GM21381 (cell line): Measurements from ENCODE around the gene APOL5.
"Not testable (repeated sequence)": the region's sequence is repeated elsewhere in the genome, so short reads cannot be mapped to it uniquely, and the experiment has no call there.

Experiments used
- ATAC-seq: cut with Tn5 transposase; IDR thresholded peaks from one replicate; pipeline ENCODE4 v1.9.1; 2021; ENCODE audit warnings: mild to moderate bottlenecking, moderate library complexity; ENCODE audit not compliant: unreplicated experiment

Gene APOL5

DNA sequence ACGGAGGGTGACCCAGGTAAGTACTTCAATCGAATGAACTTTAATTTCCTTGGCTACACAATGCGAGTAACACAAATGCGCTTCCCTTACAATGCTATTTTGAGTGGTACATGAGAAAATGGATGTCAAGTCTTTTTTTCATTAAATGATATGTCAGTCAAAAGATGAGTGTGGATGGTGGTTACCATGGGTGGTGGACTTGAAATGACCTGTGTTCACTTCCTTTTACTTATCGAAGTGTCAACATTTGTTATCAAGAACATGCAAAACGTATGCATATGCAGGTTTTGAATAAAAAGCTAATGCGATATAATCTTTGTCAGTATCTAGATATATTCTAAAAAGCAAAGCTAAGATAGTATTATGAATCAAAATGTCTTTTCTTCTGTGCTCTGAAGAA is 8.8 kb upstream of the APOL5 start:
- ATAC-seq: no peak

DNA sequence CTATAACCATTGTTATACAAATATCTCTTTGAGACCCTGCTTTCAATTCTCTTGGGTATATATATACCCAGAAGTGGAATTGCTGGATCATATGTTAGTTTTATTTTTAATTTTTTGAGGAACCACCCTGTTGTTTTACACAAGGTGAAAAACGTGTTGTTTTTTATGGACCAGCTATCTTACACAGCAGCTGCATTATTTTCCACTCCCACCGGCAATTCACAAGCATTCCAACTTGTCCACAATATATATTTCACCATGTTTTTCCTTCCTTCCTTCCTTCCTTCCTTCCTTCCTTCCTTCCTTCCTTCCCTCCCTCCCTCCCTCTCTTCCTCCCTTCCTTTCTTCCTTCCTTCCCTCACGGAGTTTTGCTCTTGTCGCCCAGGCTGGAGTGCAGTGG is 6.3 kb upstream of the APOL5 start:
- ATAC-seq: no peak

DNA sequence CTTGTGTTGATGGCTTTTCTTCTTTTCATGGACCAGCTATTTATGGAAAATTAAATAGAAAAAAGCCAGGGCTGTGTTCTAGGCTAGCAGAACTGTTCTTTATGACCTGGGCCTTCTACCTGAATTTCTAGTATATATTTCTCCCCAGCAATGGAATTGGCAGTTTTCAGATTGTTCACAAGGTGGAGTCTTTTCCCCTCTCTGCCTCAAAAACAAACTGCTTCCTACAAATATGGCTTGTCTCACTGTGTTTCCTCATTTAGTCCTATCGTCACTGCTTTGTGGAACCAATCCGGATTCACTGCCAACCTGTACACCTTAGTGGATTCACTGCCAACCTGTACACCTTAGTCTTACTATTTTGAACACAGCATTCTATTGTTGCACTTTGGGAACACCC is 5.0 kb upstream of the APOL5 start:
- no peak for ATAC-seq

DNA sequence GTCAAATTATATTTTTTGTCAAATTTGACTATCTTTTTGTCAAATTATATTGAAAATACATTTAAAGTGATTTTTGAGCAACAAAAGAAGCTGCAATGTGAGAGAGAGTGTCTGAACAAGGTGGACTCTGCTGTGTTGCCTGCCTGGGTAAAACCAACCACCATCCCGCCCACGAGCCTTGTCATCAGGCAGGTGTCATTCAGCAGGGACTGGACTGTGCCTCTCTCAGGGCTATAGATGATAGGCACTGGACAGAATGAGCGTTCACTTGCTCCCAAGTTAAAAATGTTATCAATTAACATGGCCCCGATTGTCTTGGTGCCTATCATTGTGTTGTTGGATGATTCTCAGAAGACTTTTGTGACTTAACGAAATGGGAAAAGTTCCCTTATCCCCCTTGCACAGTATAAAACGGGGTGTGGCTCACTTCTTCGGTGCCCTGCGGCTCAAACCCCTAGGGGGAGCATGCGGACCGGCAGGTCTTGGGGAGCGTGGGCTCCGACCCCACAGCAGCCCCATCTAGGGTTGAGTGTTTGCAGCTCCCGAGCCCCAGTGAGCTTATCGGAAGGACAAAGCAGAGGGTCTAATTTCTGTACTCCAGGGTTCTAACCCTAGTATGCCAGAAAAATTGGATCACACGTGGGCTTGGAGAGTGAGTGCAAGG is 1.7 kb downstream of the APOL5 start:
- ATAC-seq: no peak

DNA sequence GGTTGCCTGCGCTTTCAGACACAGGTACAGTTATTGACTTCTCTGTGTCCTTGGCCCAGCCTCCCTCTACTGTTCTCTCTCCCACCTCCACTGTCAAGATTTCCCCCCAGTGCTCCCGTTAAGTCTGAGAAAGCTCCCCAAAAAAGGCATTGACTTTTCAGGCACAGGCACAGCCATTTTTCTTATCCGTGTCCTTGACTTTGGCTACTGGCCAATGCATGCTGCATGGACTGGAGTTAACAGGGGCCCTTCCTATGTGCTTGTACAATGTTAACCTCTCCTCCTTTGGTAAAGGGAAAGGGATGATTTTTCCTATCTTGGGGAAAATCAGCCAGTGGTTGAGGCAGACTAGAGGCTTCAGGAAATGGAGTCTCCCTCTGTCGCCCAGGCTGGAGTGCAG is 4.3 kb downstream of the APOL5 start:
- ATAC-seq: no peak

DNA sequence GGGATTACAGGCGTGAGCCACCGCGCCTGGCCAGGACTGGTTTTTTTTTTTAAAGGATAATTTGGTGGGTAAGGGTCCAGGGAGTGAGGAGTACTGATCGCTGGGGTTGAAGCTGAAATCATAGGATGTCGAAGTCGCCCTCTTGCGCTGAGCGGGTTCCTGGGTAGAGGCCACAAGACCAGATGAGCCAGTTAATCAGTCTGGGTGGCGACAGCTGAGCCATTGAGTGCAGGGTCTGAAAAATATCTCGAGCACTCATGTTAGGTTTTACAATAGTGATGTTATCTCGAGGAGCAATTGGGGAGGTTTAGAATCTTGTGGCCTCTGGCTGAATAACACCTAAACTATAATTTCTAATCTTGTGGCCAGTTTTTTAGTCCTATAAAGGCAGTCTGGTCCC is 7.8 kb downstream of the APOL5 start:
- ATAC-seq: no peak

DNA sequence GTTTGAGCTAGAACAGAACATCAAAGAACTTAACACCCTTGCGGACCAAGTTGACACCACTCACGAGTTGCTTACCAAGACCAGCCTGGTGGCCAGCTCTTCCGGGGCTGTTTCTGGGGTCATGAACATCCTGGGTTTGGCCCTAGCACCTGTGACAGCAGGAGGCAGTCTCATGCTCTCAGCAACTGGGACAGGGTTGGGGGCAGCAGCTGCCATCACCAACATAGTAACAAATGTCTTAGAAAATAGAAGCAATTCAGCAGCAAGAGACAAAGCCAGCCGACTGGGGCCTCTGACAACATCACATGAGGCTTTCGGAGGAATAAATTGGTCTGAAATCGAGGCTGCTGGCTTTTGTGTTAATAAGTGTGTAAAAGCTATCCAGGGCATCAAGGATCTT is 8.7 kb downstream of the APOL5 start:
- ATAC-seq: no peak

DNA sequence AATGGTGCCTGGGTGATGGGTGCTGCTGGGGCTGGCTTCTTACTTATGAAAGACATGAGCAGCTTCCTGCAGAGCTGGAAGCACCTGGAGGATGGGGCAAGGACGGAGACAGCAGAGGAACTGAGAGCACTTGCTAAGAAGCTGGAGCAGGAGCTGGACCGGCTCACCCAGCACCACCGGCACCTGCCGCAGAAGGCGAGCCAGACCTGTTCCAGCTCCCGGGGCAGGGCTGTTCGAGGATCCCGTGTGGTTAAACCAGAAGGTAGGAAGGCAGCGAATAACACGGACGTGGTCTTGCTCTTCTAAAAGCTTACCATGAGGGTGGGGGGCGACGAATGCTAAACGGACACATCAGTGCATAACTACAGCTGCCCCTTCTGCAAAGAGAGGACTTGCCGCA is 9.3 kb downstream of the APOL5 start:
- no peak for ATAC-seq

DNA sequence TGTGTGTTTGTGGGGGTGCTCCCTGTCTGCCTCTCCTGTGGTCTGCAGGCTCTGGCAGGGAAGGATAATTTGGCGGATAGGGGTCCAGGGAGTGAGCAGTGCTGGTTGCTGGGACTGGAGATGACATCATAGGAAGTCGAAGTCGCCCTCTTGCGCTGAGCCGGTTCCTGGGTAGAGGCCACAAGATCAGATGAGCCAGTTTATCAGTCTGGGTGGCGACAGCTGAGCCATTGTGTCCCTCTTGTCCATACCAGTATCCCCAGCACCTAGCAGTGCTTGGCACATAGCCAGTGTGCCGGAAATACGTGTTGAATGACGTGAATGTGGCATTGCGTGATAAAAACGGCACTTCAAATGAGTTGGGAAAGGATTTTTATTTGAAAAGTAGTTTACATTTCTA is 9.8 kb downstream of the APOL5 start:
- no peak for ATAC-seq

DNA sequence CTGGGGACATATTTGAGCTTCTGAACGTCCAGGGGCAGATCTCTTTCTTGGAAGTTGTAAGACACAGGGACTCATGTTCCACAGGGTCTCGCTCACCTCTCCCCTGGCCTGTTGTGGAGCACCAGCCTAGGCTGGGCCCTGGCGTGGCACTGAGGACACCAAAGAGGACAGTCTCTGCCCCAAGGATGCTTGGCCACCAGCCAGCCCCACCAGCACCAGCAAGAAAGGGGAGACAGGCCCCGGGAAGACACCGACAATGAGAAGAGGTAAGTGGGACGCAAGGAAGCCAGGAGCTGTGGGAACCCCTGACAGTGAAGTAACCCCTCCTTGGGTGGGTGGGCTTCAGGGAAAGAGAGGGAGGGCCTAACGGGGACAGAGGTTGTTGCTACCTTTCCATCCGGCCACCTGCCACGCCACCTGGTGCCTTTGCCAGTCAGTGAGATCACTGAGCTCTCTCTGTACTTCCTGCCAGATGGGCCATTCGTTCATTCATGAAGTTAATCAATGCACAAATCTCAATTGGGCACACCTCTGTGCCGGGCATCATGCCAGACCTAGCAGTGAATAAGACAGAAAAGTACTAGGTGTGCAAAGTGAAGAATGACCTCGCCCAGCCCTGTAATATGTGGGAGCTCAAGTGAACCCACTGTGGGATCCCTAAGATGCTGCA is 11.1 kb downstream of the APOL5 start:
- ATAC-seq: no peak

DNA sequence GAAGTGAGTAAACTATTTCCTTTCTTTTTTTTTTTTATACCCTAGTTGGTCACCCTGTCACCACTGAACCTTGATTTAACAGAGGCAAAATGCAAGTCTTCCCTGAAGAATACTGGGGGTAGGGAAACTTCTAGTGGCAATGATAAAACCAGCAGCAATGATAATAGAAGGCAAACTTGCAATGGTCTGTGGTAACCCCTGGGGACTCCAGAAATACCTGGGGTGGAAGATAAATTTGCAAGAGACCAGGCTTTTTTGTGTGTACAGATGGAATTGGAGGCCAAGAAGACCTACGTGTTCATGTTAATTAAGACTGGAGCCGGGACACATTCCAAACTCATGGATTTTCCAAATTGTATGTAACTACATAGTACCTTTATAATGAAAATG is 11.6 kb downstream of the APOL5 start:
- ATAC-seq: no peak

DNA sequence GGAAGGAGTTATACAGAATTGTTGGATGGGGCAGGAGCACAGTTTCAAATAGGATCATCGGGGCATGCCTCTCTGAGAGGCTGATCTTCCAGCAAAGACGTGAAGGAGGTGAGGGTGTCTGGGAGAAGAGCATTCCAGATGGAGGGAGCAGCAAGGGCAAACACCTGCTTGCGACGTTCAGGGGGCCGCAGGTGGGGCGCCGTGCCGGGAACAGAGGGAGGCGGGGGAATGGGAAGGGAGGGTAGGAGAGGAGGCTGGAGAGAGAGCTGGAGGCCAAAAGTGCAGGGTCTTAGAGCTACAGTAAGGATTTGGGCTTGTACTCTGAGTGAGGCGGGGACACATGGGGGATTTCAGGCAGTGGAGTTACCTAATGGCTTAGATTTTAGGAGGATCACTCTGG is 13.6 kb downstream of the APOL5 start:
- ATAC-seq: no peak

DNA sequence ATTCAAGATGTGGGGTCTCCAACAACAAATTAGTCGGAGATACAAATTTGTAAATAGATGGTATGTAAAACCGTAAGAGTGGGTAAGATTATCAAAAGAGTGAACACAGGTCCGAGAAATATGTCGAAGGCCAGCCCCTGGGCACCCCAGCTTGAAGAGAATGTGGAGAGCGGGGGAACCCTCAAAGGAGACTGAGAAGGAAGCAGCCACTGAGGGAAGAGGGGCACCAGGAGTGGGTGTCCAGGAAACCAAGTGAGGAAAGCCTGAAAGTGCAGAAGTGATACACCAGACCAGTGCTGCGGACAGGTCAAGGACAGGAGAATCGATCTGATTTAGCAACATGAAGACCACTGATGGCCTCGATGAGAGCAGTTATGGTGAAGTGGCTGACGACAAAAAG is 14.4 kb downstream of the APOL5 start:
- ATAC-seq: no peak

DNA sequence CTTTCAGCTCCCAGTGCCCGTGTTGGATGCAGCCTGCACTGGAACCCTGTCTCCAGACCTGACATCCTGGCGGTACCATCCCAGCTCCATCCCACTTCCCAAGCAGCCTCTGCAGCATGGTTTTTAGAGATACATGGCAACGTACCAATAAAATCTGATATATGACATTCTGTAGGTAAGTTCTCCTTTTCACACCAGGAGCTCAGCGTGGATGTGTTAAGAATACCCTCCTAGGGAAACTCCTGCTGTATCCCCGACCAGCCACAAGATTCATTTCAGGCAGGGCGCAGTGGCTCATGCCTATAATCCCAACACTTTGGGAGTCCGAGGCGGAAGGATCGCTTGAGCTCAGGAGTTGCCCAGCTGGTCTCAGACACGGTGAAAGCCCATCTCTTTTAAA is 15.4 kb downstream of the APOL5 start:
- ATAC-seq: no peak

DNA sequence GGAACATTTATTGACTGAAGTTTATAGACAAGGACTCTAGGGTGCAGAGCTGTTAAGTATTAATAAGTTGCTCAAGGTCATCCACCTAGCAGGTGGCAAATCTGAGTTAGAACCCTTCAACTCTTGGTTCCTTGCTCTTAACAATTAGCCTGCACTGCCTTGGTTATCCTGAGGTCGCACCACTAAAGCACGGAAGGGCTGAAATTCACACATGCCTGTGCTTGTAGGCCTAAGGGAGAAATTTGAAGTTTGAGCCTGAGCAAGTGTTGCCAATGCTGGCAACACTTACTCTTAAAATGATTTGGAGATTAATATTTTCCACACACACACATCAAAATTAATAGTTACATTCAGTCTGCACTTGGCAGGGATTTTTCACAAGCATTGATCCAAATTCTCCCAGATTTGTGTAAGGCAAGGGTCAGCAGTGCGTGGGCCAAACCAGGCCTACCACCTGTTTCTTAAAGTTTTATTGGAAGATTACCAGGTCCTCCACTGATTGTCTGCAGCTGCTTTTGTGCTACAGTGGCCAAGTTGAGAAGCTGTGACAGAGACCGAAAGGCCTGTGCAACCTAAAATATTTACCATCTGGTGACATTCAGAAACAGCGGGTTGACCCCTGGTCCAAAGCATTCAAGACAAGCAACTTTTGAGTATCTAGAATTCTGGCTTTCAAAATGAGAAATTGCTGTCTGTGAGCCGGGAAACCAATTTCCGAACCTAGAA is 16.3 kb downstream of the APOL5 start:
- no peak for ATAC-seq

DNA sequence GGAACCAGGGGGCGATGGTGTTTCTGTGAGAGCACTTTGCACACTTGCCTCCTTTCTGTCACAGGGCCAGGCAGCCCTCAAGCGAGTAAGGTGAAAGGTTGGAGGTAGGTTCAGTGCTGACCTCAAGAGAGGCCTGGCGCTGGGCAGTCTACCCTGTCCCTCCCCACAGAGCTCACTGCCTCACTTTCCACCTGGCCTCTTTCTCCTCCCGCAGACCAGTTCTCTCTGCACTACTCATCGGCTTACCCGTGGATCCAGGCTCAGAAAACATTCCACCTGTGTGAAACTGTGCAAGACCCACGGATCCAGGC is 16.8 kb downstream of the APOL5 start:
- no peak for ATAC-seq

DNA sequence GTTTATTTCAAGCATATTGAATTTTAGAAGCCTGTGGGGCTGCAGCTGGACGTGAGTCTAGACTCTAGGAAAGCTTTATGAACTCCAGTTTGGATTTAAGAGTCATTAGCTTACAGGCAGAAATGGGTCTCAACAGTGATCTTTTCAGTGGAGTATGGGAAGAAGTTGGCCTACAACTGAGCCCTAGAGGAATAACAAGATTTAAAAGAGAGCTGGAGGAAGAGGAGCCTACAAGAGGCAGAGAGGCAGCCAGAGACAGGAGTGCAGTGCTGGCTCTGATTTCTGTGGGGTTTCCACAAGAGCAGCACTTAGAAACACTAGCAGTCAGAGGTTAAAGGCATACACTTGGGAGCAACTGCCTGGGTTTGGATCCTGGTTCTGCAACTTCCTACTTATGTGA is 17.9 kb downstream of the APOL5 start:
- no peak for ATAC-seq

DNA sequence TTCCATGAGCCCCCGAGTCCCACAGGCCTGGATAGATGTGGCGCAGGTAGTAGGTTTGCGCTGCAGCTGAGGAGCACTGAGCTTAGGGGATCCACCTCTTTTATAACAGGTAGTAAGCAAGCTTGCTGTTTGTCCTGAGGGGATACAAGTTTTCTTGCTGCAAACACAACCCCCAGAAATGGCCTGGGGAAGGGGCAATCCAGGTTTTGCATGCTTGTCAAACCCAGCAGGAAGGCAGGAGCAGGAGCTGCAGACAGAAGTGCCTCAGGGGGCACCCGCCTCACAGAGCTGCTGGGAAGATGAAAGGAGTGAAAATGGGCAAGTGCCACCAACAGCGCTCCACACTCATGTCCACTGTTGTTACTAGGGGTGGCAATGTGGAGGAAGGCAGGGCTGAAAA is 18.5 kb downstream of the APOL5 start:
- no peak for ATAC-seq

DNA sequence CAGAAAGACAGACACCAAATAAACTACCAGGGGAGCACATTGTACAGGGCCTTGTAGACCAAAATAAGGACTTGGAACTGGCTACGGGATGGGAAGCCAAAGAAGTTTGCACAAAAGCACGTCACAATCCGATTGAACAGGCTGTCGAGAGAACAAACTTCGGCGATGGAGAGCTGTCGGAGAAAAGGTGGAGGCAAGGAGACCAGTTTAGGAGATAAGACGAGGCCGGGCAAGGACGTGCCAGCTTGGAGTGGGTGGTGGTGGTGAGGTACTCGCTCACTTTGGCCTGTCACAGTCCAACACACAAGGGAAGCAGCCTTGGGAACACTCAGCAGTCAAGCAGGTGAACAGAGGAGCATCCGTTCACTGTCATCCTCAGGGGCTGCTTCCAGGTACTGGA is 19.0 kb downstream of the APOL5 start:
- no peak for ATAC-seq

DNA sequence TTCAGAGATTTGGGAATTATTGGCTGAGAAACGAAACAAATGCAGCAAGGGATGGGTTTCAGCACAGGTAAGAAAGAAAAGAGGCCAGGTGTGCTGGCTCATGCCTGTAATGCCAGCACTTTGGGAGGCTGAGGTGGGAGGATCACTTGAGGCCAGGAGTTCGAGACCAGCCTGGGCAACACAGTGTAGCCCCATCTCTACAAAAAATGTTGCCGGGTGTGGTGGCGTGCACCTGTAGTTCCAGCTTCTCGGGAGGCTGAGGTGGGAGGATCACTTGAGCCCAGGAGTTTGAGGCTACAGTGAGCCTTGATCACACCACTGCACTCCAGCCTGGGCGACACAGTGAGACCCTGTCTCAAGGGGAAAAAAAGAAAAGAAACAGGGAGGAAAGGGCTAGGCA is 20.2 kb downstream of the APOL5 start:
- not testable (repeated sequence) for ATAC-seq

DNA sequence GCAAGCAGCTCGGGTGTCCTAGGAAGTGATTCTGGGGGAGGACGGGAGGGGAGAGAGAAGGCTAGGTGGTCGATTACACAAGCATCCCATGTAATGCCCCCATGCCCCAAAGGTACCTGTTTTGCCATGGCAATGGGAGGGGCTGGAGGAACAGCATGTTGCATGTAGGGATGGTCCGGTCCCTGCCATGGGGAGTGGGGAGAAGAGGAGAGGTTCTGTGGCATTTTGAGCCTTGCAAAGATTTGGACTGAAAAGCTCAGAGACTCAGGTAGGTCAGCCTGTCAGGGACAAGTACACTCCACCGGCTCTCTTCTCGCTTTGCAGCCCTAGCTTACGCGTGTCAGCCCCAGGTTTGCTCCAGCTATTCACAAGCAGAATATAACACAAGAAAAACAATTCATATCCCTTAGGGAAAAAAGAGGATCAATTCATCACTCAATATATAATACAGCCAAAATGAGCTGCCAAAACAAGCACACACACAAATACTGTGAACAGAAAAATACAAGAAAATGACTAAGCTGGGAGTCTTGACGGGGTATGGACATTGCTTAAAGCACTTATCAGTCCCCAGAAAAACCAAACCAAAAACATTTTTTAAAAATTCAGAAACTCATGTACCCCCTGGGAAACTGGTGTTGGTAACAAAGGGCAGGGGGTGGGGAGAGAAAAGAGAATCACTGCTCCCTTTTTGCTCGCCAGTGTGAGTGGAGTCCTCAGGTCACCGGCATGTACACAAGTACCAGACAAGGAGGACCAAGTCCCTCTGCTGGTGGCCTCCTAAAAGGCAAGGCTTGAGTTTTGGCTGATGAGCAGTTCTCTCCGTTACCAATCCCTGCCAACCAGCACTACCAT is 21.6 kb downstream of the APOL5 start:
- no peak for ATAC-seq

DNA sequence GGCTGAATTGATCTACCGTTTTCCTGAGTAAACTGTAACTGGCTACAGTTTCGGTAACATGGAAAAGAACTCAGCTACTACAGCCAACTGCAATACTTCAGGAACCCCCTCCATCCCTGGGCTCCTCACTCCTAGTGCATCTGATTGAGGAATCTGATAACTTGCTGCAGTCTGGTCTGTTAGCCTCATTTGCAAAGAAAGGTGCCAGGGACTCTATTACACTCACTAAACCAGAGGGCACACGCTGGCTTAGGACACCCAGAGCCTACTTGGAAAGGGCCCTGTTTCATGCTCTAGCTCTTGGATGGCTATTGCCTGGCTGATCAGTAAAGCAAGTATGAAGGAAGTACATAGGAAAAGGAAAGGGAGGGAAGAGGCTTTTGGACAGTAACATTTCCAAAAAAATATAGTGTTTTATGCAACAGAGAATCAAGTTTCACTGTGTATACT is 22.3 kb downstream of the APOL5 start:
- ATAC-seq: no peak
